Endothelial cell (in vitro differentiated cells): ENCODE measurements around the gene CRYBG1. TPM values are rescaled to one million over a fixed set of nuclear protein-coding genes. Genes with fewer than 3 reads are reported as not detected.

ENCODE experiments used
- DNase-seq: peaks from one replicate; pipeline ENCODE4 v3.0.0; 2021; ENCODE audit warnings: low spot score
- H3K27ac Mint-ChIP-seq: one replicate; pipeline ENCODE4 v1.8.0; 2021; ENCODE audit warnings: mixed read lengths, inconsistent platforms; ENCODE audit not compliant: unreplicated experiment
- H3K27me3 Mint-ChIP-seq: one replicate; pipeline ENCODE4 v1.8.0; 2021; ENCODE audit warnings: mild to moderate bottlenecking, moderate library complexity, mixed read lengths, inconsistent platforms; ENCODE audit not compliant: unreplicated experiment
- H3K36me3 Mint-ChIP-seq: one replicate; pipeline ENCODE4 v1.8.0; 2021; ENCODE audit warnings: mild to moderate bottlenecking, low read depth, mixed read lengths, inconsistent platforms; ENCODE audit not compliant: unreplicated experiment
- H3K4me1 Mint-ChIP-seq: one replicate; pipeline ENCODE4 v1.8.0; 2021; ENCODE audit warnings: mild to moderate bottlenecking, mixed read lengths, inconsistent platforms; ENCODE audit not compliant: unreplicated experiment
- H3K4me3 Mint-ChIP-seq: one replicate; pipeline ENCODE4 v1.8.0; 2021; ENCODE audit warnings: mild to moderate bottlenecking, mixed read lengths, inconsistent platforms; ENCODE audit not compliant: unreplicated experiment
- H3K9me3 Mint-ChIP-seq: one replicate; pipeline ENCODE4 v1.8.0; 2021; ENCODE audit warnings: mixed read lengths, inconsistent platforms; ENCODE audit not compliant: unreplicated experiment
- CTCF ChIP-seq: fragments of 200-600 bp; sonication (generic); IDR thresholded peaks from one replicate; pipeline ENCODE4 v1.5.0; 2021; ENCODE audit warnings: antibody characterized with exemption; ENCODE audit not compliant: unreplicated experiment
- total RNA-seq: library from RNA; stranded (reverse); fragmentation: NEBNext Ultra II Directional; extraction: Animal tissue kit (Norgen Biotek cat#: 25700); gene quantifications from one replicate; pipeline ENCODE4 v1.2.1, GENCODE V29; 2021; ENCODE audit not compliant: unreplicated experiment

The CRYBG1 gene
- total RNA-seq, 1 donor from 2014 or later, result 0.08 TPM

- H3K27ac Mint-ChIP-seq, result no peak overlapping the region
- H3K27me3 Mint-ChIP-seq, result no peaks in the 10 kb centered on the region
- H3K9me3 Mint-ChIP-seq, result no peaks in the 10 kb centered on the region
- H3K4me3 Mint-ChIP-seq, result no peak overlapping the region
- no peaks in the 10 kb centered on the region for H3K36me3 Mint-ChIP-seq
- no peak for TF ChIP-seq CTCF
- peaks cover 20% of the 10 kb centered on the region for H3K4me1 Mint-ChIP-seq
- DNase-seq, result no peak
Measured at GRCh38 chr6:106535012-106535411, 174.5 kb downstream of the CRYBG1 start.

- peaks cover 13% of the 10 kb centered on the region for H3K4me1 Mint-ChIP-seq
- no peaks in the 10 kb centered on the region for H3K9me3 Mint-ChIP-seq
- no peaks in the 10 kb centered on the region for H3K27me3 Mint-ChIP-seq
- no peaks in the 10 kb centered on the region for H3K36me3 Mint-ChIP-seq
- H3K27ac Mint-ChIP-seq, result no peak overlapping the region
- TF ChIP-seq CTCF, result no peak
- no peak for DNase-seq
- no peak overlapping the region for H3K4me3 Mint-ChIP-seq
Measured at GRCh38 chr6:106536357-106536756, 175.8 kb downstream of the CRYBG1 start.

GRCh38 chr6:106536851-106537250 lies 176.3 kb downstream of the CRYBG1 start:
- no peak for TF ChIP-seq CTCF
- Mint-ChIP-seq H3K4me3 (no peak overlapping the region), H3K4me1 (peaks cover 12% of the 10 kb centered on the region), H3K27ac (no peak overlapping the region), H3K27me3 (no peaks in the 10 kb centered on the region), H3K36me3 (no peaks in the 10 kb centered on the region), H3K9me3 (no peaks in the 10 kb centered on the region)
- no peak for DNase-seq

- DNase-seq, result no peak
- no peak overlapping the region for H3K4me3 Mint-ChIP-seq
- no peaks in the 10 kb centered on the region for H3K9me3 Mint-ChIP-seq
- H3K27ac Mint-ChIP-seq, result no peak overlapping the region
- H3K36me3 Mint-ChIP-seq, result no peaks in the 10 kb centered on the region
- no peak for TF ChIP-seq CTCF
- no peaks in the 10 kb centered on the region for H3K27me3 Mint-ChIP-seq
- peaks cover 12% of the 10 kb centered on the region for H3K4me1 Mint-ChIP-seq
Measured at GRCh38 chr6:106537662-106538061, 177.1 kb downstream of the CRYBG1 start.

GRCh38 chr6:106538145-106538544 lies 177.6 kb downstream of the CRYBG1 start:
- Mint-ChIP-seq H3K9me3 (no peaks in the 10 kb centered on the region), H3K27me3 (no peaks in the 10 kb centered on the region), H3K4me3 (no peak overlapping the region), H3K27ac (no peak overlapping the region), H3K4me1 (peaks cover 9% of the 10 kb centered on the region), H3K36me3 (no peaks in the 10 kb centered on the region)
- no peak for DNase-seq
- TF ChIP-seq CTCF, result no peak
